ENCODE data around the gene COA6. TPM values are rescaled to one million over a fixed set of nuclear protein-coding genes. Genes with fewer than 3 reads are reported as not detected.

COA6 gene
- total and polyA plus RNA-seq, 10 of the 15 experiments (the other 5 are each of a cell fraction or from before 2014, with no cell fraction given), result 49.9 to 178 (median 71.5) TPM

DNA sequence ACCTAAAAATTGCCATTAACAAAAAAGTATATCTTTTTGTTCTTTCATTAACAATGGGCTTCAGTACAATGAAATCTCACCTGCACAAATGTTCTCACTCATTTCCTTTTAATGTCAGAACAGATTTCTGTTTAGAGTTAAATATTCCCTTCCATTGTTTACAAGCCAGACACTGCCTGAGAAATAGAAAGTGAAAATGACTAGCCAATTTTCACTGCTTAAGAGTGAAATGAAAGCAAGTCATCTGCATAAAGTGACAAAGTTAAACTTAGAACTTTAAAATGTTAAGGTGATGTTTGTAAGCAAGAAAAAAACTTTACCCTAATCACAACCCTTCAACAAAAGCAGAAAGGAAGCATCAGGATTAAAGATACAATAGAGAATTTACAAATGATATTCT is 27.5 kb downstream of the COA6 start (continued):
- no peak for TF ChIP-seq SPI1 (IDR thresholded peaks at IDR 0.05; ENCODE audit: borderline replicate concordance, insufficient read depth, low read depth, low read length)

DNA sequence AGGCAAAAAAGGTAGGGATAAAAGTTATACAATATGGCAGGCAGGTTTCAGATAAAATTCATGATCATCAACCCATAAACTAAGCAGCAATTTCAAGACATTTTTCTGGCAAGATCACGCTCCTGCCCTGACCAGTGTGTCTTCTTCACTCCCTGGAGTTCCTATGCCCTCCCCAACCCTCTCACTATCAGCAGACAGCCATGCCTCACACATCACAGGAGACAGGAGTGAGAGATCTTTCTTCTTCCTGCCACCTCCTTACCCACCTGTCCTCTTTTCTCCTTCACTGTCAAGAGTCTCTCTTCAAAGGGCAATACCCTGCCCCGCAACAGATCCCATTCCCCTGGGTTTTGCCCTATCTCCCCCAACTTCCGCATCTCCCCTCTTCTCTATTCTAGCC is 28.4 kb downstream of the COA6 start:
- CTCF ChIA-PET, result interaction anchor here (0.7 kb wide), 1 partner anchor 59 kb away, joined by 3 read pairs; no protein-coding TSS in a partner anchor
- in situ Hi-C loops (cut with MboI), result no loop called here
- TF ChIP-seq PML (IDR thresholded peaks at IDR 0.05; ENCODE audit: low read length) (no peak), PKNOX1 (IDR thresholded peaks at IDR 0.05) (no peak), MTA3 (IDR thresholded peaks at IDR 0.05; ENCODE audit: borderline replicate concordance, low read length) (no peak), FOS (IDR thresholded peaks at IDR 0.05; ENCODE audit: borderline replicate concordance, extremely low read depth, insufficient read length) (no peak), RB1 (IDR thresholded peaks at IDR 0.05; ENCODE audit: borderline replicate concordance) (no peak), USF2 (IDR thresholded peaks at IDR 0.05; ENCODE audit: borderline replicate concordance, low read depth, low read length) (no peak), MLLT1 (IDR thresholded peaks at IDR 0.05) (no peak), SMAD1 (IDR thresholded peaks at IDR 0.05; ENCODE audit: low read depth, partially characterized antibody) (no peak), TARDBP (IDR thresholded peaks at IDR 0.05; ENCODE audit: borderline replicate concordance) (no peak), TAF1 (IDR thresholded peaks at IDR 0.05; ENCODE audit: borderline replicate concordance, low read depth, low read length) (no peak), SREBF1 (IDR thresholded peaks at IDR 0.05; ENCODE audit: low read length) (no peak)
- TF ChIP-seq, protein P1, sequence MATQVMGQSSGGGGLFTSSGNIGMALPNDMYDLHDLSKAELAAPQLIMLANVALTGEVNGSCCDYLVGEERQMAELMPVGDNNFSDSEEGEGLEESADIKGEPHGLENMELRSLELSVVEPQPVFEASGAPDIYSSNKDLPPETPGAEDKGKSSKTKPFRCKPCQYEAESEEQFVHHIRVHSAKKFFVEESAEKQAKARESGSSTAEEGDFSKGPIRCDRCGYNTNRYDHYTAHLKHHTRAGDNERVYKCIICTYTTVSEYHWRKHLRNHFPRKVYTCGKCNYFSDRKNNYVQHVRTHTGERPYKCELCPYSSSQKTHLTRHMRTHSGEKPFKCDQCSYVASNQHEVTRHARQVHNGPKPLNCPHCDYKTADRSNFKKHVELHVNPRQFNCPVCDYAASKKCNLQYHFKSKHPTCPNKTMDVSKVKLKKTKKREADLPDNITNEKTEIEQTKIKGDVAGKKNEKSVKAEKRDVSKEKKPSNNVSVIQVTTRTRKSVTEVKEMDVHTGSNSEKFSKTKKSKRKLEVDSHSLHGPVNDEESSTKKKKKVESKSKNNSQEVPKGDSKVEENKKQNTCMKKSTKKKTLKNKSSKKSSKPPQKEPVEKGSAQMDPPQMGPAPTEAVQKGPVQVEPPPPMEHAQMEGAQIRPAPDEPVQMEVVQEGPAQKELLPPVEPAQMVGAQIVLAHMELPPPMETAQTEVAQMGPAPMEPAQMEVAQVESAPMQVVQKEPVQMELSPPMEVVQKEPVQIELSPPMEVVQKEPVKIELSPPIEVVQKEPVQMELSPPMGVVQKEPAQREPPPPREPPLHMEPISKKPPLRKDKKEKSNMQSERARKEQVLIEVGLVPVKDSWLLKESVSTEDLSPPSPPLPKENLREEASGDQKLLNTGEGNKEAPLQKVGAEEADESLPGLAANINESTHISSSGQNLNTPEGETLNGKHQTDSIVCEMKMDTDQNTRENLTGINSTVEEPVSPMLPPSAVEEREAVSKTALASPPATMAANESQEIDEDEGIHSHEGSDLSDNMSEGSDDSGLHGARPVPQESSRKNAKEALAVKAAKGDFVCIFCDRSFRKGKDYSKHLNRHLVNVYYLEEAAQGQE (IDR thresholded peaks at IDR 0.05; ENCODE audit: low read depth, low read length), result no peak
- TF ChIP-seq, protein P2, sequence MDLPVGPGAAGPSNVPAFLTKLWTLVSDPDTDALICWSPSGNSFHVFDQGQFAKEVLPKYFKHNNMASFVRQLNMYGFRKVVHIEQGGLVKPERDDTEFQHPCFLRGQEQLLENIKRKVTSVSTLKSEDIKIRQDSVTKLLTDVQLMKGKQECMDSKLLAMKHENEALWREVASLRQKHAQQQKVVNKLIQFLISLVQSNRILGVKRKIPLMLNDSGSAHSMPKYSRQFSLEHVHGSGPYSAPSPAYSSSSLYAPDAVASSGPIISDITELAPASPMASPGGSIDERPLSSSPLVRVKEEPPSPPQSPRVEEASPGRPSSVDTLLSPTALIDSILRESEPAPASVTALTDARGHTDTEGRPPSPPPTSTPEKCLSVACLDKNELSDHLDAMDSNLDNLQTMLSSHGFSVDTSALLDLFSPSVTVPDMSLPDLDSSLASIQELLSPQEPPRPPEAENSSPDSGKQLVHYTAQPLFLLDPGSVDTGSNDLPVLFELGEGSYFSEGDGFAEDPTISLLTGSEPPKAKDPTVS (IDR thresholded peaks at IDR 0.05; ENCODE audit: low read depth, low read length), result no peak

More for the DNA sequence above, 28.4 kb downstream of the COA6 start:
- Histone ChIP-seq H4K20me1 (ENCODE audit: control insufficient read depth, insufficient read depth) (no peaks in the 10 kb centered on the region), H3K27ac (ENCODE audit: control insufficient read depth, insufficient read depth) (peak overlapping the region; percentile 68), H3K36me3 (ENCODE audit: control insufficient read depth in 2 of 2, insufficient read depth in 2 of 2, low read length in 1 of 2) (peaks cover 2 to 3% of the 10 kb centered on the region in 2 experiments; a peak in 2 of 4 replicates), H3K27me3 (replicated peaks in 1 of 2; ENCODE audit: control insufficient read depth in 2 of 2, insufficient read depth in 2 of 2, low read length in 1 of 2) (no peaks in the 10 kb centered on the region), H3K9me3 (replicated peaks; ENCODE audit: control insufficient read depth, insufficient read depth, low read length) (no peaks in the 10 kb centered on the region), H3K4me3 (no peak overlapping the region), H3K4me2 (ENCODE audit: control insufficient read depth, insufficient read depth) (no peak overlapping the region), H3K79me2 (ENCODE audit: control insufficient read depth, insufficient read depth, low read length) (no peaks in the 10 kb centered on the region; the same call in 1 of the 2 replicates), H3K9ac (ENCODE audit: control insufficient read depth, insufficient read depth, low read length) (no peak overlapping the region), H2AFZ (ENCODE audit: control insufficient read depth, low read depth, low read length) (peak overlapping the region; percentile 73), H3K4me1 (ENCODE audit: control insufficient read depth, insufficient read depth, low read length) (peaks cover 20% of the 10 kb centered on the region)
- WGBS (ENCODE audit: insufficient coverage, insufficient replicate concordance, low lambda C conversion rate, missing lambda C conversion rate), result 79% methylated on average over 3 of the region's 3 CpGs
- ChIA-PET POLR2A (no interaction called here), SMC1A (ENCODE audit: uncharacterized antibody, unreplicated experiment) (no interaction called here), RAD21 (ENCODE audit: unreplicated experiment) (interaction anchor here (1.0 kb wide), 1 partner anchor 45 kb away, joined by 3 read pairs; no protein-coding TSS in a partner anchor)
- FAIRE-seq (no peak), DNase-seq (ENCODE audit: low read depth, low spot score) (no peak), ATAC-seq (no peak)
- no TSS peak for BruUV-seq (replicated peaks)
- intact Hi-C loops (cut with micrococcal nuclease; ENCODE audit: unreplicated experiment), result no loop called here

Measured in GM12878 (cell line).